22Rv1 (cell line): ENCODE data around the gene DNAJC8.

ENCODE experiments used
- CTCF ChIP-seq: fragments of 450-650 bp; IDR thresholded peaks from 2 replicates; pipeline ENCODE4 v1.5.1; 2017; ENCODE audit warnings: mild to moderate bottlenecking
- ZFX ChIP-seq: fragments of 450-650 bp; IDR thresholded peaks from 2 replicates; pipeline ENCODE4 v1.6.1; 2017; ENCODE audit warnings: antibody characterized with exemption, borderline replicate concordance

GRCh38 chr1:28161751-28162150 is 71.1 kb downstream of the DNAJC8 start:
- TF ChIP-seq CTCF: no peak
- TF ChIP-seq ZFX: no peak
